KMS-11 (cell line): ENCODE data around the gene FAM43B.

Experiments
- H2AFZ ChIP-seq: fragments of 200-600 bp; sonication (generic); 2 replicates; pipeline ENCODE4 v1.6.1; 2016; ENCODE audit warnings: antibody characterized with exemption, mixed run types, low read depth
- H3K27ac ChIP-seq: fragments of 200-600 bp; sonication (generic); 2 replicates; pipeline ENCODE4 v1.6.1; 2016; ENCODE audit warnings: mild to moderate bottlenecking, mixed run types
- H3K27me3 ChIP-seq: fragments of 200-600 bp; sonication (generic); 2 replicates; pipeline ENCODE4 v1.6.1; 2017; ENCODE audit warnings: mild to moderate bottlenecking, low read depth, mixed run types, moderate library complexity; ENCODE audit not compliant: insufficient read depth
- H3K36me3 ChIP-seq: fragments of 200-600 bp; sonication (generic); 2 replicates; pipeline ENCODE4 v1.6.1; 2017; ENCODE audit warnings: mild to moderate bottlenecking, mixed run types; ENCODE audit not compliant: insufficient read depth
- H3K4me1 ChIP-seq: fragments of 200-600 bp; sonication (generic); 2 replicates; pipeline ENCODE4 v1.6.1; 2016; ENCODE audit warnings: mild to moderate bottlenecking, low read depth, mixed run types; ENCODE audit not compliant: poor library complexity, severe bottlenecking
- H3K4me2 ChIP-seq: fragments of 200-600 bp; sonication (generic); 2 replicates; pipeline ENCODE4 v1.7.0; 2016; ENCODE audit warnings: mild to moderate bottlenecking, mixed run types
- H3K4me3 ChIP-seq: fragments of 200-600 bp; sonication (generic); IDR thresholded peaks from 2 replicates; pipeline ENCODE4 v1.6.1; 2017; ENCODE audit warnings: low read depth, low read length, mixed read lengths; ENCODE audit not compliant: insufficient read depth
- H3K79me2 ChIP-seq: fragments of 200-600 bp; sonication (generic); 2 replicates; pipeline ENCODE4 v1.6.1; 2016; ENCODE audit warnings: low read depth, mixed run types; ENCODE audit not compliant: insufficient read depth
- H3K9ac ChIP-seq: fragments of 200-600 bp; sonication (generic); 2 replicates; pipeline ENCODE4 v1.6.1; 2016; ENCODE audit warnings: mild to moderate bottlenecking, mixed run types
- H4K20me1 ChIP-seq: fragments of 200-600 bp; sonication (generic); 2 replicates; pipeline ENCODE4 v1.6.1; 2016; ENCODE audit warnings: mild to moderate bottlenecking, mixed run types; ENCODE audit not compliant: insufficient read depth
- TF ChIP-seq, protein P1 (sequence below): fragments of 200-600 bp; sonication (generic); conservative IDR thresholded peaks from 2 replicates; pipeline ENCODE4 v1.6.1; 2017; ENCODE audit warnings: low read depth, mild to moderate bottlenecking, antibody characterized with exemption, low read length, moderate library complexity, mixed read lengths

The FAM43B gene

DNA sequence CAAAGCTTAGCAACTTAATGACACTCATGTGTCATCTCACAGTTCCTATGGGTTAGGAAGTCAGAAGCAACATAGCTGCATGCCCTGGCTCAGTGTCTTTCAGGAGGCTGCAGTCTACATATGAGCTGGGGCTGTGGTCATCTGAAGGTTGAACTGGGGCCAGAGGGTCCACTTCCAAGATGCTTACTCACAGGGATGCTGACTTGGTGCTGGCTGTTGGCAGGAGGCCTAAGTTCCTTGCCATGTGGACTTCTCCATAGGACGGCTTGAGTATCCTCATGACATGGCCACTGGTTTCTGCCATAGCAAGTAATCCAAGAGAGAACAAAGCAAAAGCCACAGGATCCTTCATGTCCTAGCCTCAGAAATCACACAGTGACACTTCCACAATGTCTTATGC, 12.1 kb upstream of the FAM43B start:
- H3K79me2 ChIP-seq = no peaks in the 10 kb centered on the region
- TF ChIP-seq, protein P1, sequence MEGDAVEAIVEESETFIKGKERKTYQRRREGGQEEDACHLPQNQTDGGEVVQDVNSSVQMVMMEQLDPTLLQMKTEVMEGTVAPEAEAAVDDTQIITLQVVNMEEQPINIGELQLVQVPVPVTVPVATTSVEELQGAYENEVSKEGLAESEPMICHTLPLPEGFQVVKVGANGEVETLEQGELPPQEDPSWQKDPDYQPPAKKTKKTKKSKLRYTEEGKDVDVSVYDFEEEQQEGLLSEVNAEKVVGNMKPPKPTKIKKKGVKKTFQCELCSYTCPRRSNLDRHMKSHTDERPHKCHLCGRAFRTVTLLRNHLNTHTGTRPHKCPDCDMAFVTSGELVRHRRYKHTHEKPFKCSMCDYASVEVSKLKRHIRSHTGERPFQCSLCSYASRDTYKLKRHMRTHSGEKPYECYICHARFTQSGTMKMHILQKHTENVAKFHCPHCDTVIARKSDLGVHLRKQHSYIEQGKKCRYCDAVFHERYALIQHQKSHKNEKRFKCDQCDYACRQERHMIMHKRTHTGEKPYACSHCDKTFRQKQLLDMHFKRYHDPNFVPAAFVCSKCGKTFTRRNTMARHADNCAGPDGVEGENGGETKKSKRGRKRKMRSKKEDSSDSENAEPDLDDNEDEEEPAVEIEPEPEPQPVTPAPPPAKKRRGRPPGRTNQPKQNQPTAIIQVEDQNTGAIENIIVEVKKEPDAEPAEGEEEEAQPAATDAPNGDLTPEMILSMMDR = no peak
- H3K4me3 ChIP-seq = no peak overlapping the region
- H3K36me3 ChIP-seq = no peaks in the 10 kb centered on the region
- H3K4me2 ChIP-seq = no peak overlapping the region
- H3K4me1 ChIP-seq = no peaks in the 10 kb centered on the region
- no peak overlapping the region for H3K9ac ChIP-seq
- no peak overlapping the region for H3K27ac ChIP-seq
- H4K20me1 ChIP-seq = no peaks in the 10 kb centered on the region
- H3K27me3 ChIP-seq = peaks cover 81% of the 10 kb centered on the region
- H2AFZ ChIP-seq = no peak overlapping the region

DNA sequence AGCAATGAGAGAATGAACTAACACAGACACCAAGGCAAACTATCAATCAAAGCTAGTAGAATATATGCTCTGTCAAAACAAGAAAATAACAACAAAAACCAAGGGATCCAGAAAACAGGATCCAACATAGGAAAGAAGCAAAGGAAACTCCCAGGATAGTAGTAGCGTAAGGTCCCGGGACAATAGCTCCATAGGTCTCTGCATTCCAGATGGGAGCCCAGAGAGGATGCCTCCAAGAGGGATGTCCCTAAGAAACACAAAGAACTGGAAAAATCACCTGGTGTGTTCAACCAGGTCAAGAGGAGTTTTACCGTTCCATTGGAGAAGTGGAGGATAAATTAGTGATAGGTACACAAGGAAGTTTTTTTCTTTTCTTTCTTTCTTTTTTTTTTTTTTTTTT, 5.7 kb upstream of the FAM43B start:
- H4K20me1 ChIP-seq = no peaks in the 10 kb centered on the region
- no peak overlapping the region for H3K9ac ChIP-seq
- no peak overlapping the region for H2AFZ ChIP-seq
- H3K79me2 ChIP-seq = no peaks in the 10 kb centered on the region
- H3K4me3 ChIP-seq = no peak overlapping the region
- TF ChIP-seq, protein P1 = no peak
- no peaks in the 10 kb centered on the region for H3K36me3 ChIP-seq
- no peak overlapping the region for H3K4me2 ChIP-seq
- H3K27ac ChIP-seq = no peak overlapping the region
- no peaks in the 10 kb centered on the region for H3K4me1 ChIP-seq
- peaks cover 83% of the 10 kb centered on the region for H3K27me3 ChIP-seq

DNA sequence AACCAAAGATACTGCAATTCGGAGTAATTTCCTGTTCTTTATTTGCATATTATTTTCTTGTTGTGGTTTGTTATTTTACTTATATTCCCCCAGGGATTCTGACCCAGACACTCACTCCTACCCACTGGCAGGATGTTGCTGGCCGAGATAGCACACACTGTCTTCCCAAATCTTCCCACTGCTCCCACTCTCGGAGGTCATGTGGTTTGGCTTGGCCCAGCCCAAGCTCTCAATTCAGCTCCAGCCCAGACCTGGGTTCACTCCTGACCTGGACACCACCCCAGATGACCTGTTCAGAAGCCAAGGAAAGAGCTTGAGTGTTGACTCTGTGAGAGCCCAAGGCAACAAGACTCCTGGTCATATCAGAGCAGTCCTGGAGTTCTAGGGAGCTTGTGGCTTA, 1.2 kb upstream of the FAM43B start:
- no peak overlapping the region for H3K4me2 ChIP-seq
- no peak overlapping the region for H3K4me3 ChIP-seq
- TF ChIP-seq, protein P1 = no peak
- no peaks in the 10 kb centered on the region for H3K4me1 ChIP-seq
- no peak overlapping the region for H3K9ac ChIP-seq
- H3K36me3 ChIP-seq = no peaks in the 10 kb centered on the region
- no peak overlapping the region for H2AFZ ChIP-seq
- peaks cover 64% of the 10 kb centered on the region for H3K27me3 ChIP-seq
- no peak overlapping the region for H3K27ac ChIP-seq
- H4K20me1 ChIP-seq = no peaks in the 10 kb centered on the region
- H3K79me2 ChIP-seq = no peaks in the 10 kb centered on the region

DNA sequence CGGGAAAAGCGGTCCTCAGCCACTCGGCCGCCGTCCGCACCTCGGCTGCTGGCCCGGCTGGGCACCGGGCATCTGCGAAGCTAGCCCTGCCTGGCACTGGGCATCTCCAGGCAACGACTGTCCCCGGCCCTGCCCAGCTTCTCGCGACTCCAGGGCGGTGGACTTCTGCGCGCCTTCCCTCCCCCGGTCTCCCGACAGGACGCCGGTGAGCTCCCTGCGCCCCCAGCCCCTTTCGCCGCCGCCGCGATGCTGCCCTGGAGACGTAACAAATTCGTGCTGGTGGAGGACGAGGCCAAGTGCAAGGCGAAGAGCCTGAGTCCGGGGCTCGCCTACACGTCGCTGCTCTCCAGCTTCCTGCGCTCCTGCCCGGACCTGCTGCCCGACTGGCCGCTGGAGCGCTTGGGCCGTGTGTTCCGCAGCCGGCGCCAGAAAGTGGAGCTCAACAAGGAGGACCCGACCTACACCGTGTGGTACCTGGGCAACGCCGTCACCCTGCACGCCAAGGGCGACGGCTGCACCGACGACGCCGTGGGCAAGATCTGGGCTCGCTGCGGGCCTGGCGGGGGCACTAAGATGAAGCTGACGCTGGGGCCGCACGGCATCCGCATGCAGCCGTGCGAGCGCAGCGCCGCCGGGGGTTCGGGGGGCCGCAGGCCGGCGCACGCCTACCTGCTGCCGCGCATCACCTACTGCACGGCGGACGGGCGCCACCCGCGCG, 514 bp downstream of the FAM43B start:
- Histone ChIP-seq H3K4me2 (no peak overlapping the region), H3K36me3 (no peaks in the 10 kb centered on the region), H3K9ac (no peak overlapping the region), H3K4me1 (no peaks in the 10 kb centered on the region), H2AFZ (no peak overlapping the region), H4K20me1 (no peaks in the 10 kb centered on the region), H3K27ac (no peak overlapping the region), H3K4me3 (no peak overlapping the region), H3K27me3 (peaks cover 62% of the 10 kb centered on the region; the same call in 1 of the 2 replicates), H3K79me2 (no peaks in the 10 kb centered on the region)
- TF ChIP-seq, protein P1 = no peak
